ENCODE measurements around the gene SCARB2. TPM values are rescaled to one million over a fixed set of nuclear protein-coding genes. Genes with fewer than 3 reads are reported as not detected.

Gene SCARB2
- total and polyA plus RNA-seq, 2 donors (not counting 1 experiment from before 2014, with no cell fraction given), result 195 to 365 TPM

DNA sequence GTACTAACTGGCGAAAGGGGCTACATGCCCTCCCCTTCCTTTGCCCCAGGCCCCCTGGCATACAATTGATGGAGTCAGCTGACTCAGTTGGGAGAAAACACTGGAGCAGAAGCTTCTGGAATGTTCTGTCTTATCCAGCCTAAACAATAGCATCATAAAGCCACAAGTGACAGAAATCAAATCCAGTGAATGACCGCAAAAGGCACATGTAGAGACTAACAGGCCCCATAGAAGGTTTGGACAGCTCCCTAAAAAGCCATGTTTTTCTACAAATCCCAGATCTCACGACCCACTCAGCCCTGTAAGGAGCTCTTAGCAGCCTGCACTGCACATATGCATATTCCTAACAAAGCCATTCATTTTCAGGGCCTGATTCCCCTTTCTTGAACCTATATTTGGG is 25.1 kb downstream of the SCARB2 start:
- Histone ChIP-seq H3K27ac (ENCODE audit: insufficient read depth, low read length) (peak overlapping the region; percentile 4), H3K9me3 (ENCODE audit: control insufficient read depth, insufficient read depth, low read depth, low read length) (no peaks in the 10 kb centered on the region), H2AFZ (ENCODE audit: low read length) (no peak overlapping the region), H3K36me3 (ENCODE audit: control insufficient read depth, insufficient read depth, low read length) (peaks cover 12% of the 10 kb centered on the region), H3K4me2 (ENCODE audit: extremely low read depth, insufficient read depth, low read length) (no peak overlapping the region), H4K20me1 (ENCODE audit: control insufficient read depth, extremely low read depth, insufficient read depth, low read length) (no peaks in the 10 kb centered on the region), H3K79me2 (ENCODE audit: control insufficient read depth, insufficient read depth, low read length) (peaks cover 44% of the 10 kb centered on the region), H3K27me3 (ENCODE audit: control insufficient read depth, insufficient read depth, low read length) (no peaks in the 10 kb centered on the region), H3K9ac (ENCODE audit: insufficient read depth, low read length) (no peak overlapping the region), H3K4me3 (replicated peaks in 1 of 4; ENCODE audit: control extremely low read depth in 1 of 4, insufficient read depth in 1 of 4, low read depth in 3 of 4, low read length in 4 of 4) (no peak overlapping the region), H3K4me1 (ENCODE audit: control insufficient read depth, extremely low read depth, insufficient read depth, low read length) (no peaks in the 10 kb centered on the region)
- peak; percentile 13 to 33 for DNase-seq (ENCODE audit: low read depth in 2 of 2)
- no peak for TF ChIP-seq EZH2 (IDR thresholded peaks at IDR 0.05; ENCODE audit: low read length, missing control alignments)
- TF ChIP-seq, protein P1, sequence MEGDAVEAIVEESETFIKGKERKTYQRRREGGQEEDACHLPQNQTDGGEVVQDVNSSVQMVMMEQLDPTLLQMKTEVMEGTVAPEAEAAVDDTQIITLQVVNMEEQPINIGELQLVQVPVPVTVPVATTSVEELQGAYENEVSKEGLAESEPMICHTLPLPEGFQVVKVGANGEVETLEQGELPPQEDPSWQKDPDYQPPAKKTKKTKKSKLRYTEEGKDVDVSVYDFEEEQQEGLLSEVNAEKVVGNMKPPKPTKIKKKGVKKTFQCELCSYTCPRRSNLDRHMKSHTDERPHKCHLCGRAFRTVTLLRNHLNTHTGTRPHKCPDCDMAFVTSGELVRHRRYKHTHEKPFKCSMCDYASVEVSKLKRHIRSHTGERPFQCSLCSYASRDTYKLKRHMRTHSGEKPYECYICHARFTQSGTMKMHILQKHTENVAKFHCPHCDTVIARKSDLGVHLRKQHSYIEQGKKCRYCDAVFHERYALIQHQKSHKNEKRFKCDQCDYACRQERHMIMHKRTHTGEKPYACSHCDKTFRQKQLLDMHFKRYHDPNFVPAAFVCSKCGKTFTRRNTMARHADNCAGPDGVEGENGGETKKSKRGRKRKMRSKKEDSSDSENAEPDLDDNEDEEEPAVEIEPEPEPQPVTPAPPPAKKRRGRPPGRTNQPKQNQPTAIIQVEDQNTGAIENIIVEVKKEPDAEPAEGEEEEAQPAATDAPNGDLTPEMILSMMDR (conservative IDR thresholded peaks at IDR 0.05 in 1 of 2, IDR thresholded peaks at IDR 0.05 in 1 of 2; ENCODE audit: low read depth in 1 of 2, low read length in 2 of 2), result no peak

DNA sequence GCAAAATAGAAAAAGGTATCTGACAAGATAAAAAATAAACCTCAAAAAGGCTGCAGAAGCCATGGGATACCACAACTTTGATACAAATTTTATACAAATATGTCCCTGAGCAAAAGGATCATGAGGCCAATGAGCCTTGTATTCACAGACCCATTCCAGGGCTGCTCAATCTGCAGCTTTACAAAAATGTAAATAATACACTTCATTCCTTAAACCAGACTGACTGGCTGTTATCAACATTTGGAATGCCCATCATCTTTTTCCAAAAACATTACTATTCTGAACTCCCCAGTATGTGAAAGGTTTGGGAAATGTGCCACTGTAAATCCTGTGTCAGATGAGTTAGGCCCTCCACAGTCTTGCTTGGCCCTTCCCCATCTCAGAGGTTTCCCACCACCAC is 25.5 kb downstream of the SCARB2 start:
- Histone ChIP-seq H3K27ac (ENCODE audit: insufficient read depth, low read length) (peak overlapping the region; percentile 4), H3K4me1 (ENCODE audit: control insufficient read depth, extremely low read depth, insufficient read depth, low read length) (no peaks in the 10 kb centered on the region), H3K27me3 (ENCODE audit: control insufficient read depth, insufficient read depth, low read length) (no peaks in the 10 kb centered on the region), H3K9ac (ENCODE audit: insufficient read depth, low read length) (no peak overlapping the region), H3K79me2 (ENCODE audit: control insufficient read depth, insufficient read depth, low read length) (peaks cover 40% of the 10 kb centered on the region), H2AFZ (ENCODE audit: low read length) (no peak overlapping the region), H3K36me3 (ENCODE audit: control insufficient read depth, insufficient read depth, low read length) (peaks cover 12% of the 10 kb centered on the region), H3K4me2 (ENCODE audit: extremely low read depth, insufficient read depth, low read length) (no peak overlapping the region), H3K9me3 (ENCODE audit: control insufficient read depth, insufficient read depth, low read depth, low read length) (no peaks in the 10 kb centered on the region), H3K4me3 (replicated peaks in 1 of 4; ENCODE audit: control extremely low read depth in 1 of 4, insufficient read depth in 1 of 4, low read depth in 3 of 4, low read length in 4 of 4) (no peak overlapping the region), H4K20me1 (ENCODE audit: control insufficient read depth, extremely low read depth, insufficient read depth, low read length) (no peaks in the 10 kb centered on the region)
- DNase-seq (ENCODE audit: low read depth in 2 of 2), result no peak
- TF ChIP-seq EZH2 (IDR thresholded peaks at IDR 0.05; ENCODE audit: low read length, missing control alignments), result no peak
- TF ChIP-seq, protein P1 (conservative IDR thresholded peaks at IDR 0.05 in 1 of 2, IDR thresholded peaks at IDR 0.05 in 1 of 2; ENCODE audit: low read depth in 1 of 2, low read length in 2 of 2), result no peak

DNA sequence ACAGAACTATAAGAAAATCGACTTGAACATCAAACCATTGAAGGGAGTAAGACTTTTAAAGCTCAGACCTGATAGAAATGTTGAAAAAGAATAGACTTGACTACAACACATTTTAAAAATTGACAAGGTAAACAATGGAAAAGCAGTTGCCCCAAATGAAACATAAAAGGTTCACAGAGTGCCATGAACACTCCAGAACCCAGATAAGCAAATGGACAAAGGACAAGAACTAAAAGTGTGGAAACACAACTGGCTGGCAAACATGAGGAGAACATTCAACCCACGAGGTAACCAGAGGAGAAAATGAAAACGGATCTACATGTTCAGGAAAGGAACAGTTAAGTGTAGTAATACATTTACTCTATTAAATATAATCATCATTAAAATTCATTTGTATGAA is 26.5 kb downstream of the SCARB2 start:
- Histone ChIP-seq H2AFZ (ENCODE audit: low read length) (no peak overlapping the region), H3K4me1 (ENCODE audit: control insufficient read depth, extremely low read depth, insufficient read depth, low read length) (no peaks in the 10 kb centered on the region), H3K9ac (ENCODE audit: insufficient read depth, low read length) (no peak overlapping the region), H3K4me3 (replicated peaks in 1 of 4; ENCODE audit: control extremely low read depth in 1 of 4, insufficient read depth in 1 of 4, low read depth in 3 of 4, low read length in 4 of 4) (no peak overlapping the region), H3K27ac (ENCODE audit: insufficient read depth, low read length) (no peak overlapping the region), H3K79me2 (ENCODE audit: control insufficient read depth, insufficient read depth, low read length) (peaks cover 33% of the 10 kb centered on the region), H3K9me3 (ENCODE audit: control insufficient read depth, insufficient read depth, low read depth, low read length) (no peaks in the 10 kb centered on the region), H3K27me3 (ENCODE audit: control insufficient read depth, insufficient read depth, low read length) (no peaks in the 10 kb centered on the region), H3K36me3 (ENCODE audit: control insufficient read depth, insufficient read depth, low read length) (peaks cover 10% of the 10 kb centered on the region), H4K20me1 (ENCODE audit: control insufficient read depth, extremely low read depth, insufficient read depth, low read length) (no peaks in the 10 kb centered on the region), H3K4me2 (ENCODE audit: extremely low read depth, insufficient read depth, low read length) (no peak overlapping the region)
- no peak for DNase-seq (ENCODE audit: low read depth in 2 of 2)
- no peak for TF ChIP-seq EZH2 (IDR thresholded peaks at IDR 0.05; ENCODE audit: low read length, missing control alignments)

Measured in fibroblast of lung (primary cell).